Right atrium auricular region (tissue), 2 donors: ENCODE results near the gene CYB561D1. TPM values are rescaled to one million over a fixed set of nuclear protein-coding genes. Genes with fewer than 3 reads are reported as not detected.

Source experiments
- DNase-seq: peaks from one replicate; pipeline ENCODE4 v3.0.0-alpha.2; 2019; ENCODE audit warnings: low spot score
- H3K27ac ChIP-seq, 2 donors: fragments of 200-600 bp; sonication (generic); 1 replicate in 1 of 2; 2 replicates in 1 of 2; pipeline ENCODE4 v1.5.1; 2016 to 2019
- H3K27me3 ChIP-seq, 2 donors: fragments of 200-600 bp; sonication (generic); one replicate each; pipeline versions ENCODE4 v1.5.1 to v1.6.0; 2017 to 2019
- H3K36me3 ChIP-seq: fragments of 200-600 bp; sonication (generic); one replicate; pipeline ENCODE4 v1.5.1; 2016
- H3K4me1 ChIP-seq, 2 donors: fragments of 200-600 bp; sonication (generic); one replicate each; pipeline versions ENCODE4 v1.5.1 to v1.6.0; 2017 to 2019
- H3K4me3 ChIP-seq, 2 donors: fragments of 200-600 bp; sonication (generic); 1 replicate in 1 of 2; 2 replicates in 1 of 2; pipeline ENCODE4 v1.5.1; 2017 to 2019; ENCODE audit warnings: mild to moderate bottlenecking in 1 of 2, moderate library complexity in 1 of 2
- H3K9me3 ChIP-seq, 2 donors: fragments of 200-600 bp; sonication (generic); one replicate each; pipeline ENCODE4 v1.5.1; 2019
- CTCF ChIP-seq, 2 donors: fragments of 200-600 bp; sonication (generic); IDR thresholded peaks; one replicate each; pipeline ENCODE4 v1.5.1; 2019; ENCODE audit warnings: antibody characterized with exemption in 2 of 2
- total RNA-seq, 2 donors: library from RNA; depleted of rRNA; stranded (reverse); fragments of >200 nt; gene quantifications; one replicate each; pipeline ENCODE4 v1.1.0, GENCODE V29; 2016

Gene CYB561D1
- total RNA-seq, 2 donors from 2014 or later, result 2.6 to 6.9 TPM

GRCh38 chr1:109457819-109458218 lies 36.1 kb upstream of the CYB561D1 start:
- DNase-seq, result no peak
- H3K9me3 ChIP-seq, result peaks cover 0 to 5% of the 10 kb centered on the region in 2 donors
- no peak for TF ChIP-seq CTCF (IDR thresholded peaks at IDR 0.05)
- no peaks in the 10 kb centered on the region for H3K4me1 ChIP-seq
- H3K27ac ChIP-seq, result no peak overlapping the region
- no peak overlapping the region for H3K4me3 ChIP-seq
- no peaks in the 10 kb centered on the region for H3K27me3 ChIP-seq
- H3K36me3 ChIP-seq, result no peaks in the 10 kb centered on the region

GRCh38 chr1:109466125-109466451 lies 27.8 kb upstream of the CYB561D1 start:
- Histone ChIP-seq H3K36me3 (no peaks in the 10 kb centered on the region), H3K4me1 (peaks cover 0 to 17% of the 10 kb centered on the region in 2 donors), H3K9me3 (no peaks in the 10 kb centered on the region), H3K27ac (peak overlapping the region; percentile 80 to 84), H3K4me3 (peak overlapping the region; percentile 61 to 69), H3K27me3 (no peaks in the 10 kb centered on the region)
- DNase-seq, result no peak
- TF ChIP-seq CTCF (IDR thresholded peaks at IDR 0.05), result no peak

- no peak for DNase-seq
- no peaks in the 10 kb centered on the region for H3K9me3 ChIP-seq
- peaks cover 0 to 17% of the 10 kb centered on the region in 2 donors for H3K4me1 ChIP-seq
- peak within 1 kb of the TSS; percentile 61 to 69 for H3K4me3 ChIP-seq
- no peaks in the 10 kb centered on the region for H3K36me3 ChIP-seq
- TF ChIP-seq CTCF (IDR thresholded peaks at IDR 0.05), result peak in 1 of 2 donors; percentile 24
- peak within 1 kb of the TSS; percentile 80 to 84 for H3K27ac ChIP-seq
- H3K27me3 ChIP-seq, result no peaks in the 10 kb centered on the region
These were observed 27.2 kb upstream of the CYB561D1 start, which contains the start of gene SYPL2 for GRCh38 chr1:109466452-109467300. TSS of gene SYPL2 (plus strand) at chr1:109466546. CDS start at chr1:109466844, 298 bp downstream.

- H3K27me3 ChIP-seq, result no peaks in the 10 kb centered on the region
- DNase-seq, result no peak
- no peak for TF ChIP-seq CTCF (IDR thresholded peaks at IDR 0.05)
These were observed 26.6 kb upstream of the CYB561D1 start for GRCh38 chr1:109467301-109467777.

GRCh38 chr1:109468061-109468460 lies 25.8 kb upstream of the CYB561D1 start:
- Histone ChIP-seq H3K36me3 (no peaks in the 10 kb centered on the region), H3K27ac (no peak overlapping the region), H3K4me3 (no peak overlapping the region), H3K27me3 (no peaks in the 10 kb centered on the region), H3K9me3 (no peaks in the 10 kb centered on the region), H3K4me1 (peaks cover 0 to 17% of the 10 kb centered on the region in 2 donors)
- no peak for DNase-seq
- no peak for TF ChIP-seq CTCF (IDR thresholded peaks at IDR 0.05)

More at GRCh38 chr1:109467301-109467777, 26.6 kb upstream of the CYB561D1 start:
- peak overlapping the region; percentile 80 to 84 for H3K27ac ChIP-seq
- peak overlapping the region; percentile 61 to 69 for H3K4me3 ChIP-seq
- H3K4me1 ChIP-seq, result peaks cover 0 to 17% of the 10 kb centered on the region in 2 donors
- no peaks in the 10 kb centered on the region for H3K9me3 ChIP-seq
- no peaks in the 10 kb centered on the region for H3K36me3 ChIP-seq
